Hepatic stellate cell (primary cell): ENCODE results near the gene KCND2.
A peak's percentile ranks its signal among the peaks of the same experiment; 100 is the strongest.
"Not testable (repeated sequence)": the region's sequence is repeated elsewhere in the genome, so short reads cannot be mapped to it uniquely, and the experiment has no call there.

Experiments used
- DNase-seq: peaks from one replicate; pipeline ENCODE4 v3.0.0; 2011; ENCODE audit warnings: low spot score

KCND2 gene

DNA sequence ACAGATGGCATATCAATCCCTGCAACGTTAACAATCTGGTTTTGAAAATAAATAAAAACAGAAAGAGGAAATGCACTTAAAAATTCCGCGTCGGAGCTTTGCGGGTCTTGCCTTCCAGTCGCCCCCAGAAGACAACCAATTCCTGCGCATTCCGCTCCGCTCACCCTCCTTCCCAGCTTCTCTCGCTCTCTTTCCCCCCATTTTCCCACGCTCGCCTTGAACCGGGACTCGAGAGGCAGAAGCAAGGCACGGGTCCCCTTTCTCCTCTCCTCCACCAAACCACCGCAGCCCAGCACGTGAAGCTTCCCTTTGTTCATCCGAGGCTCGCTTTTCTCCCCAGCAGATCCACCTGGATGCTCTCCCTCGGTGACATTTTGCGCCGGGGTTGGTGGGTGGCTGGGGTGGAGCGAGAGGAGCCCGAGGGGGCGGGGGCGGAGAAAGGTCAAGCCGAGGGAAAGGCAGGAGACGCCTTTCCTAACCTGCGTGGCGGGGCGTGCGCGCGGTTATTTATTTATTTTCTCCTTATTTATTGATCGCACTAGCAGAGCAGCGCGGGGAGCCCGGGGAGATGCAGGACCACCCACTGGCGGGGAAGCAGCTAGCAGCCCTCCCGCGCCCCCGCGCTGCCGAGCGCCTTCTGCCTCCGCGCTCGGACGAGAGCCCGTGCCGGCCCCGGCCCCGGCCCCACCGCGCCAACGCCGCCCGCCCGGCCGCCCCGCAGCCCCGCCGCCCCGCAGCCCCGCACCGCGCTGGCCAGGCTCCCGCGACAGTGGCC lies at the start of gene KCND2:
KCND2 (plus strand) TSS at position 475 of the 775 bp plus-strand sequence.
- DNase-seq, result peak; percentile 18

DNA sequence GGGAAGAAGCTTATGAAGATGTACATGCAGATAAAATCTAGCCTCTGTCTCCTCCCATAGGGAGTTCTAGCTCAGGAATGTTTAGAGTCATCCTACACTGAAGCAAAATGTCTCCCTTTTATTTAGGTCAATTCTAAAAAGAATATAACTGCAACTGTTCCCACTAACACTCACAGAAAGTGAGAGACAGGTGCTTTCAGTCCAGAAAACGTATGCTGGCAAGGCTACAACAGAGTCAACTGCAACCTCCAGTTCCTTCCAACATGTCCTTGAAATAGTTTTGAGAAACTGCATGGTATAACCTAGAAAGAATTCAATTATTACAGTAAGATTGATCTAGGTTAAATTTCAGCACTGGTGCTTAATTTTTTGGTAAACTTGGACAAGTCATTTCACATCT lies 46.8 kb upstream of the KCND2 start:
- DNase-seq, result no peak

DNA sequence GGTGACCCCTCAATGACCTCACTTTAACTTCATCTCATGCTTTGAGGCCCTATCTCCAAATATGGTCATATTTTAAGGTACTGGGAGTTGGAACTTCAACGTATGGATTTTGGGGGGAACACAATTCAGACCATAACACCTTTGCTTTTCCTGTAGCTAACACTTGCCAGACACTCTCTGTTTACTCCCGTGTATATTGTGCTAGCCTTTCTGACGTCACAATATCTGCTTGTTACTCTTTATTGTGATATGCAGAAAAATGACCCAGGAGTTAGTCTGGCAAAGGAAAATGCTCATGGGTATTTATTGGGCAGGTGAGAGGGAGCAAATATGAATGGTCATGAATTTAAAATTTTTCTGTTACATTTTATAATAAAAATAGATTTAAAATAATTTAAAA lies 45.7 kb upstream of the KCND2 start:
- no peak for DNase-seq

DNA sequence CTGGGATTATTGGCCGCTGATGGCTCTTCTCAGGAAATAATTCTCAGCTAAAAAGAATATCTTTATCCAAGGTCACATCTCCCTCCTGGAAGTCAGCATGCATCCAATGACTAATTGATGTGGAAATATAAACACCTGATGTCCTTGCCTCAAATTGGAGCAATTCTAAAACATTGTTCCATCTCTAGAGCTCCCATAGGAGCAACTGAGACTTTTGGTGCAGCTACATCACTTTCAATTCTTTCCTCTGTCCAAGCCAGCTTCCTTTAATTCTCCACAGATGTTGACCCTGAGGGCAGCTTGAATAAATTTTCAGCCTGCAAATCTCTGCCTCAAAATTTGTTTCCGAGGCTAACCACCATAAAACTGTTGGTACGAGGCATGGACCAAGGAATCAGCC lies 43.9 kb upstream of the KCND2 start:
- no peak for DNase-seq

DNA sequence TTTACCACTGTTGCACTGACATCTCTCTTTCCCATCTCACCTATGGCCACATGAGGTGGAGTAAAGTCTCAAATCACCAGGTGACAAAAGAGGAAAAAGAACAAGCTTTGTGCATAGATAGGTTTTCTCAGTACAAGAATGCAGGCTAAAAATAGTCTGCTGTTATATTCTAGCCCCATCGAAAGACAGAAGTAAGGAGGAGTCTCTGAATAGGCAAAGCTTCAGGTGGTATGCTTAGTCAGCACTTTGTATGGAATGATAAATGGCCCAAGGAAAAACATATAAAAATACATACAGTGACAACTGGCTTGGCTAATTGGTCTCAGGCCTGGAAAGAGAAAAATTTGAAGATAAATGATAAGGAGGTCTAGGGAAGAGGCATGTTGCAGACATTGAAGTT lies 39.6 kb upstream of the KCND2 start:
- DNase-seq, result no peak

DNA sequence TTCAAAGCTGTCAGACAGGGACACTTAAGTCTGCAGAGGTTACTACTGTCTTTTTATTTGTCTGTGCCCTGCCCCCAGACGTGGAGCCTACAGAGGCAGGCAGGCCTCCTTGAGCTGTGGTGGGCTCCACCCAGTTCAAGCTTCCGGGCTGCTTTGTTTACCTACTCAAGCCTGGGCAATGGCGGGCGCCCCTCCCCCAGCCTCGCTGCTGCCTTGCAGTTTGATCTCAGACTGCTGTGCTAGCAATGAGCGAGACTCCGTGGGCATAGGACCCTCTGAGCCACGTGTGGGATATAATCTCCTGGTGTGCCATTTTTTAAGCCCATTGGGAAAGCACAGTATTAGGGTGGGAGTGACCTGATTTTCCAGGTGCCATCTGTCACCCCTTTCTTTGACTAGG lies 32.6 kb upstream of the KCND2 start:
- not testable (repeated sequence) for DNase-seq

DNA sequence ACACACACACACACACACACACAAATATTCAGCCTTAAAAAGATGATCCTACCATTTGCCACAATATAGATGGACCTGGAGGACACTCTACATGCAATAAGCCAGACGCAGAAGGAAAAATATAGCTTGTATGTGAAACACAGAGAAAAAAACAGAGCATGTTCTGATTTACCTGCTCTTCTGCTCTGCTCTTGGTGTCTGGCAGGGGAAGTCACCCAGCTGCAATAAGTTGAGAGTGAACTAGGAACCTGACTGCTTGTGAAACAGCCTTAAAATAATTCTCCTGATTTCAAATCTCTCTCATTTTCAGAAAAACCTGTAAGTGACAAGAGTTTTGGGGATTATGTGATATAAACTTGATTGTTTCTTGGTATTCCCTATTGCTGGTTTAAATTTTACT lies 31.0 kb upstream of the KCND2 start:
- DNase-seq, result no peak

DNA sequence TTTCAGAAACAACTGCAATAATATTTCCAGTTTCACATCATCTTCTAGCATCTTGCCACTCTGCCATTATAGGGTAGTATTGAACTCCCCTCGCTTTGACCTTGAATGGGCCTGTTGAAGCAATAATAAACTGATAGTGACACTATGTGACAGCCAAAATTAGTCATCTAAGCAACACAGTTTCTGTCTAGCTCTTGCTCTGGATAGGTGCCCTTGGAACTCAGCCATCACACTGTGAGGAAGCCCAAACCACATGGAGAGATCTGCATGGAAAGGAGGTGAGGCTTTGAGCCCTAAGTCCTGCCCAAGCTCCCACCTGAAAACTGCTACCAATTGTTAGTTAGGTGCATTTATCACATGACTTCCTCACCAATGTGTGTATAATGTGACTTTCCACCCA lies 18.1 kb upstream of the KCND2 start:
- DNase-seq, result no peak

DNA sequence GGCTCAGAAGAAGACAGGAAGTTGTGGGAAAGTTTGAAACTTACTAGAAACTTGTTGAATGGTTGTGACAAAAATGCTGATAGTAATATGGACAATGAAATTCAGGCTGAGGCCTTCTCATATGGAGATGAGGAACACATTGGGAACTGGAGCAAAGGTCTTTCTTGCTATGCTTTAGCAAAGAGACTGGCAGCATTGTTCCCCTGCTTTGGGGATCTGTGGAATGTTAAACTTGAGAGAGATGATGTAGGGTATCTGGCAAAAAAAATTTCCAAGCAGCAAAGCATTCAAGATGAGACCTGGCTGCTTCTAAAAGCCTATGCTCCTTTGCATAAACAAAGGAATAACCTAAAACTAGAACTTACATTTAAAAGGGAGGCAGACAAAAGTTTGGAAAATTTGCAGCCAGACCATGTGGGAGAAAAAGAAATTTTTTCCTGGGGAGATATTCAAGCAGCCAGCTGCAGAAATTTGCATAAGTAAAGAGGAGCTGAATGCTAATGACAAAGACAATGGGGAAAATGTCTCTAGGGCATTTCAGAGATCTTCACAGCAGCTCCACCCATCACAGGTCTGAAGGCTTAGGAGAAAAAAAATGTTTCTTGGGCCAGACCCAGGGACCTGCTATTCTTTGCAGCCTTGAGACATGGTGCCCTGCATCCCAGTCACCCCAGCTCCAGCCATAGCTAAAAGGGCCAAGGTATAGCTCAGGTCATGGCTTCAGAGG lies 16.5 kb upstream of the KCND2 start:
- no peak for DNase-seq

DNA sequence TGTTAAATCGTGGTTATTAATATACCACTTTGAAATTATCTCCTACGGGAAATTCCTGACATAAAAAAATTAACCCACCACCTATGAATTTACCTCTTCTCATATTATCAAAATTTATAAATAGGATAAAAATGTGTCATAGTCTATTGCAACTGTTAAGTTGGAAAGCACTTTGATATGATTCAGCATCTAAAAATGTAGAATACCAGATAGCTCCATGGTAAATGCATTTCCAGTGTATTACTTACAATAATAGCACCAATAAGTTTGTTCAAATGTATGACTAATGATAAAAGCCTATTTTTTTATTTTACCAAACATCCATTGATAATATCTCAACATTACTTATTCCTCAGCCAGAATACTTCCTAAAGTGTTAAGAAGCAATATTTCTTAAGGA lies 13.6 kb upstream of the KCND2 start:
- peak; percentile 24 for DNase-seq

DNA sequence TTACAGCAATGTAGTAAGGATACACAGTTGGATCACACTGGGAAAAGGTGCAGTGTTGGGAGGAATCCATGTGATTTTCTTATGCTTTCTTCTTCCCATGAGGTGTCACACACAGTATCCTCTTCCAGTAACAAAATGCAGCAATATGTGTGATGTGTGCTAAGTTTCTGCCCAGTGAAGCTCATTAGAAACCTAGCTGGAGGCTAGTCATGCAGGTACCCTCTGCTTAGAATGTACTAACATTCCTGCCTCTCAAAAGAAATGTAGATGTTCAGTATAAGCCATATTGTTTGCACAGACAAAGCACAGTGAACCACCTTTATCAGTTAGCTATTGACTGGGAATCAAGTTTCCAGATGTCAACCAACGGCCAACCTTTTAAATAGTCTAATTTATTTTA lies 12.9 kb upstream of the KCND2 start:
- DNase-seq, result no peak

DNA sequence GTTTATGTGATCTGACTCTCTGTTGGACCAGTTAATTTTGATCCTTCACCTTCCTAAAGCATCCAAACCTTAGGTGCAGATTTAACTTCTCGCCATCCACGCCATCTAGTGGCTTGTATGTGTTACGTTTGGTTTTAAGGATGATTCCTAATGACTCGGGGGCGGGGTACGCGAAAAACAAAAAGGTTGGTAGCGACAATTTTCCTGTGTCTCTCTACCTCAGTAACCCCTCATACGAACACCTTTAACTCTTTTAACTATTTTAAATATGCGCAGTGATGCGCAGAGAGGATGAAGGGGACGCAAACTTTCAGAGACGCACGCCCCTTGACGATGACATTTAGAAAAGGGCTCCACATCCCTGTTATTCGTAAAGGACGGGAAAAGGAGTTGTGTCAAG lies 714 bp upstream of the KCND2 start:
- DNase-seq, result peak; percentile 55

DNA sequence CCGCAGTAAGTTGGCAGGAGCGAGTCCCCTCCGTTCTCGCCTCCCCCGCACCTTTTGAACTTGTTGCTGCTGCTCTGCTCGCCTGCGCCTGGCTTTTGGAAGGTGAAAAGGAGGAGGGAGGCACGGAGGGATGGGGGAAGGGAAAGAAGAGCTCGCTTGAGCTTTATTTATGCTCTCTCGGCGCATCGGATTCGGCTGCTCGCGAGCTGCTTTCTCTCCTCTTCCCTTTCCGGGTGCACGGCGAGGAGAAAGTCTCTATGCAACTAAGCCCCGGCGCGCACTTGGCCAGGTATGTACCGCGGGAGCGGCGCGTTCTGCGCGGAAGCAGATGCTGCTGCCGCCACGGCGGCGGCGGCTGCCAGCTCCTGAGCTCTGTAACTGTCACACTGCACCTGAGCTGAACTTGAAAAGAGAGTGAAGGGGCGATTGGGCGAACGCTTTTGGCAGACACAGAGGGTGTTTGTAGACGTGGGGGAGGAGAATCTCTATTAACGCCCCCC lies 551 bp downstream of the KCND2 start:
- DNase-seq, result peak; percentile 32

DNA sequence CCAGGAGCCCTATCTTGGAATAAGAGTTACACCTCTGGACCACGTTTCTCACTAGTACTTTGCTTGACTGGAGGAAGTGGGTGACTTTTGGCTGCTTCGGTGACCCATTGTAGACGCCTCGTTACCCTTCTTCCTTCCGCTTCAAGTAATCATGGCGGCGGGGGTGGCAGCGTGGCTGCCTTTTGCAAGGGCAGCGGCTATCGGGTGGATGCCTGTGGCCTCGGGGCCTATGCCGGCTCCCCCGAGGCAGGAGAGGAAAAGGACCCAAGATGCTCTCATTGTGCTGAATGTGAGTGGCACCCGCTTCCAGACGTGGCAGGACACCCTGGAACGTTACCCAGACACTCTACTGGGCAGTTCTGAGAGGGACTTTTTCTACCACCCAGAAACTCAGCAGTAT lies 1.5 kb downstream of the KCND2 start:
- DNase-seq, result no peak

DNA sequence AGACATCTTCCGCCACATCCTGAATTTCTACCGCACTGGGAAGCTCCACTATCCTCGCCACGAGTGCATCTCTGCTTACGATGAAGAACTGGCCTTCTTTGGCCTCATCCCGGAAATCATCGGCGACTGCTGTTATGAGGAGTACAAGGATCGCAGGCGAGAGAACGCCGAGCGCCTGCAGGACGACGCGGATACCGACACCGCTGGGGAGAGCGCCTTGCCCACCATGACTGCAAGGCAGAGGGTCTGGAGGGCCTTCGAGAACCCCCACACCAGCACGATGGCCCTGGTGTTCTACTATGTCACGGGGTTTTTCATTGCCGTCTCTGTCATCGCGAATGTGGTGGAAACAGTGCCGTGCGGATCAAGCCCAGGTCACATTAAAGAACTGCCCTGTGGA lies 1.9 kb downstream of the KCND2 start:
- DNase-seq, result no peak

DNA sequence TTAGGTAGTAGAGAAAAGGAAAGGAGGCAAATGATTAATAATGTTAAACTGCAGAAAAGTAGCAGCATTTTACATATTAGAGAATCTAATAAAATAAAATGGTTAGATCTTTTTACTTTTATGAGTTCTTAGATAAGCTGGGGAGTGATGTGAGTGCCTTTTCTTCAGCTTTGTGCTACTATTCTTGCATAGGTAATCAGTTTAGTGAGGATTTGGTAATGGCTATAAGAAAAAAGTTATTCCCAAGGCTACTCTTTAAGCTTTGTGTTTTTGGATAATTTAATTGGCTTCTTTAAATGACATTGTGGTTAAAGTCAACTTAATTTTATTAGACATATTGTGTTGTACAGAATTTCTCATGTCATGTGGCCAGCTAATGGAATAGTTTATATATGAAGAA lies 3.7 kb downstream of the KCND2 start:
- no peak for DNase-seq

DNA sequence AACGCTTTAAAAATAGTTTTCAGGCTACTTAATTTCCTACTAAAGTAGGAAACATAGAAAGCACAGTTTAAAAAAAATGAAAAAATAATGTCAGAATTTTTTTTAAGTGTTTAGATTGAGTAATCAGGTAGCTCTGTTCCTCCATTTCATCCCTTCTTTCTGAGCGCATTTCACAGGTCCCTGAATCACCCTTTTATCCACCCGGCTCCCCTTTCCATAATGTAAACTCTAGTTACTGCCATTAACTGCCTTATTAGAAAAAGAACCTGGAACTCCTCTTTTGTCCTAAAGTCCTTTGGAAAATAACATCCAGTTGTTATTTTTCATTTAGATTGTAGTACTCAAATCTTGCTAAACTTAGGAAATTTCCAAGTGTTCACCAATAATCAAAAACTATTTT lies 5.8 kb downstream of the KCND2 start:
- DNase-seq, result no peak

DNA sequence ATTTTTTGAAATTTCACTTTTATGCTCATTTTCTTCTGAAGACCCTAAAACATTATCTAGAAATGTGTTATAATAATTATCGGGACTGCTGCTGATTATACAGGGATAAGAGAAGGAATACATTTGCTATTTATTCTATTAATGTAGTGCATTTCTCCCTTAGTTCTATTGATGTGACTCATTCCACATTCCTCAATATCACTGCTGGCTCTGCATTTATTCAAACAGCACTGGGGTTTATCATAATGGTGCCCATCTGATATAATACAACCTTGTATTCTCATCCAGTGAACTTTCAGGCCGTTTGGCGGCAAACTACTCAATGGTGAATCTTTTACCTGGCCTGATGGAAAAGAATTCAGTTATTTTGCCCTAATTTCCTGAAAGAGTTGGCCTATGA lies 7.8 kb downstream of the KCND2 start:
- peak; percentile 22 for DNase-seq

DNA sequence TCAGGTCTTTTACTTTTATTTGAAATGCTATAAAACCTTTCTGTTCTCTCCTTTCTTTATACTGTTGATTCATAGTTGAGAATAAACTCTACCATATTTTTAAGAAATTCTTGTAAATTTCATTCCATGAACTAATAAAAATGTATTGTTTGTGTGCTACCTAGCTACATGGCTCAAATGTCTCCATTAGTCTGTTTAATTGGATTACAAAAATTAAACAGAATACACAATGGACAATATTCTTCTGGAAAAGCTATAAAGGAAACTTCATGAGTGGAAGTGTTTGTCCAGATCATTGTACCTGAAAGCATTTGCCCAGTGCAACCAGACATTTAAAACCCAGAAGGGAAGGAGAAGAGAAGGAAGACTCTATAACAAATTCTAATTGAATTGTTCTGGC lies 20.1 kb downstream of the KCND2 start:
- DNase-seq, result no peak

DNA sequence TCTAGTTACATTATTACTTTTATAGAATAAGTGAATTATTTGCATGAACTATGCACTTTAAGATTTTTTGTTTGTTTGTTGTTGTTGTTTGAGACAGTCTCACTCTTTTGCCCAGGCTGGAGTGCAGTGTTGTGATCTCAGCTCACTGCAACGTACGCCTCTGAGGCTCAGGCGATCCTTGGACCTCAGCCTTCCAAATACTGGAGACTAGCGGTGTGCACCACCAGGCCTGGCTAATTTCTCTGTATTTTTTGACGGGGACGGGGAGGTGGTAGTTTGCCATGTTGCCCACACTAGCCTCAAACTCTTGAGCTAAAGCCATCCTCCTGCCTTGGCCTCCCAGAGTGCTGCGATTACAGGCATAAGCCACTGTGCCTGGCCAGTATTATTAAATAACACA lies 29.2 kb downstream of the KCND2 start:
- no peak for DNase-seq

DNA sequence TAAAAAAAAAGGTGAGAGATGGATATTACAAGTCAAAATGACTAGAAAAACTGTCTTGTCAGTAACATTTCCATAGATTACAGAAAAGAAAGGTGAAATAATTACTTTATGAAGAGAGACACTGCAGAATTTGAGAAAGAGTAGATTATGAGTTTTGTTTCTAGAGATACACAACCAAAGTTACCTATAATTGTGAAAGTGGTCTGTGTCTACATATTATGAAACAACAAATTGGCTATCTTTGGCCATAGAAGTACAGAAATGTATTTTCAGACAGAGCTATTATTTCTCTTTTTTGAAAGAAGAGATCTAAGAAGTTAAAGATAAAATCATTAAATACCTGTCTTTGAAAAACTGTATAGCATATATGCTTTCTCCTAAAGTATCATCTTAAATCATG lies 30.1 kb downstream of the KCND2 start:
- DNase-seq, result no peak

DNA sequence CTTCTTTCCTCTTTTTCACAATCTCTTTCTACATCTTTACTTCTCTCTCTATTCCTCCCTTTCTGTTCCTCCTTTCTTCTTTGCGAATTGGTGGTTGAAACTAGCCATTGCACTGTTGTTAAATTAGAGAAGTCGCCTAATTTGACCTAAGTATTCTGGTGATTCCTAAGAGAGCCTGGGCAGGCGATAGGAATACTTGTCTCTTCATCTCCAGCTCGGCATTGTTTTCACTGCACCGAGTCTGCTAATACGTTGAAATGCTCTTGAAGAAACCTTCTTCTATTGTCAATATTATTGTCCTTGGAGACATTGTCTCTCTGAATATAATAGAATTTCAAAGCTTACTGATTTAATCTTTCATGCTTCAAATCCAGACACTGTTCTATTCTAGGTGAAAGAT lies 31.7 kb downstream of the KCND2 start:
- DNase-seq, result no peak

DNA sequence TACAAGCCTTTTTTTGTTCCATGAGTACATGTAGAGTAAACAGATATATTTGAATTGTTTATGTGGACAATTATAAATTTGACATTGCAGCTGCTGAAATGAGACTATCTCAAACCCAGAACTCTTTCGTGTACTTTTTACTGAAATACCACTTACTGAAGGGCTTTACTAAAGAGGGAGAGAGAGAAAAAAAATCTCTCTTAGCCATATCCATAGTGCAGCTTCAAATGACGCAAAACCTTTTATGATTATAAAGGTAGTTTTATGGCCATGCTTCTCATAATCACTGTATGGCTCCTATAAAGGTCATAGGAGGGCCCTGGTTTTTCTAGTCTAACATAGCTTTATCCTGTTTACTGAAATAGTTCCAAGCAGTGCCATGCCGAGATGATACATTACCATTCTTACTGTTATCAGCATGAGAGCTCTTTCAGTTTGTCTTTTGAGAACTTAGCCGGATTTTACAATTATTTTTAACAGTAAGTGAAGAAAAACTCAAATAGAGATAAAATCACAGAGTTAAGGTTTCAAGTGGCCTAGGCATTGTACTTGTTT lies 35.1 kb downstream of the KCND2 start:
- no peak for DNase-seq
